HCEC 1CT (cell line): Measurements from ENCODE around the gene FOXC1.

Source experiments
- DNase-seq: peaks from one replicate; pipeline ENCODE4 v3.0.0-alpha.2; 2017

Gene FOXC1

GRCh38 chr6:1609648-1610496 lies at the start of gene FOXC1:
FOXC1 (plus strand) TSS chr6:1609915; CDS start chr6:1610446, 531 bp downstream.
- DNase-seq, result peak; percentile 72

- DNase-seq, result no peak
These were observed 49.2 kb upstream of the FOXC1 start for GRCh38 chr6:1560281-1561058.

GRCh38 chr6:1561355-1561754 lies 48.4 kb upstream of the FOXC1 start:
- DNase-seq, result no peak

GRCh38 chr6:1562171-1562955 lies 47.4 kb upstream of the FOXC1 start:
- no peak for DNase-seq

GRCh38 chr6:1569377-1569776 lies 40.3 kb upstream of the FOXC1 start:
- no peak for DNase-seq

GRCh38 chr6:1570848-1571247 lies 38.9 kb upstream of the FOXC1 start:
- no peak for DNase-seq

GRCh38 chr6:1572892-1573291 lies 36.8 kb upstream of the FOXC1 start:
- DNase-seq, result no peak

GRCh38 chr6:1574083-1574761 lies 35.5 kb upstream of the FOXC1 start:
- no peak for DNase-seq

GRCh38 chr6:1574890-1575209 lies 34.9 kb upstream of the FOXC1 start:
- DNase-seq, result no peak

- DNase-seq, result no peak
These were observed 34.3 kb upstream of the FOXC1 start for GRCh38 chr6:1575210-1576041.

GRCh38 chr6:1576166-1576565 lies 33.5 kb upstream of the FOXC1 start:
- DNase-seq, result no peak

- DNase-seq, result no peak
These were observed 33.0 kb upstream of the FOXC1 start for GRCh38 chr6:1576711-1577110.

- no peak for DNase-seq
These were observed 32.5 kb upstream of the FOXC1 start for GRCh38 chr6:1577146-1577680.

GRCh38 chr6:1577896-1578745 lies 31.6 kb upstream of the FOXC1 start:
- no peak for DNase-seq

GRCh38 chr6:1579096-1579495 lies 30.6 kb upstream of the FOXC1 start:
- DNase-seq, result no peak

GRCh38 chr6:1580109-1580508 lies 29.6 kb upstream of the FOXC1 start:
- DNase-seq, result no peak

GRCh38 chr6:1580585-1580984 lies 29.1 kb upstream of the FOXC1 start:
- no peak for DNase-seq

GRCh38 chr6:1581120-1581991 lies 28.4 kb upstream of the FOXC1 start:
- DNase-seq, result no peak

GRCh38 chr6:1584146-1584545 lies 25.6 kb upstream of the FOXC1 start:
- DNase-seq, result no peak
